Pancreas (tissue), 10 donors: Measurements from ENCODE around the gene TPSD1. TPM values are rescaled to one million over a fixed set of nuclear protein-coding genes. Genes with fewer than 3 reads are reported as not detected.

Experiments
- ATAC-seq, 4 donors: fragments of 200-7000 bp; cut with Tn5 transposase; one replicate each; pipeline versions ENCODE4 v1.8.0 to v1.9.1; 2020; ENCODE audit warnings: mild to moderate bottlenecking in 4 of 4, moderate library complexity in 4 of 4
- DNase-seq, 6 donors: peaks; one replicate each; pipeline ENCODE4 v3.0.0-alpha.2; 2020
- FAIRE-seq: peaks from 2 replicates; lab custom pipeline; 2012; peaks lifted over from hg19 to GRCh38; lab: Jason Lieb, UNC
- H3K27ac ChIP-seq, 4 donors: fragments of 200-600 bp; sonication (generic); 1 replicate in 3 of 4; 2 replicates in 1 of 4; pipeline versions ENCODE4 v1.5.0 to v1.8.0; 2020
- H3K27me3 ChIP-seq, 4 donors: fragments of 200-600 bp; one replicate each; pipeline ENCODE4 v1.8.0; 2021
- H3K36me3 ChIP-seq, 3 donors: fragments of 200-600 bp; sonication (generic) in 1 of 3; one replicate each; pipeline versions ENCODE4 v1.5.0 to v1.8.0; 2020 to 2021
- H3K4me1 ChIP-seq, 3 donors: fragments of 200-600 bp; one replicate each; pipeline ENCODE4 v1.8.0; 2021
- H3K4me3 ChIP-seq, 4 donors: fragments of 200-600 bp; sonication (generic) in 2 of 4; one replicate each; pipeline versions ENCODE4 v1.5.0 to v1.8.0; 2020 to 2021
- H3K9me3 ChIP-seq, 4 donors: fragments of 200-600 bp; one replicate each; pipeline ENCODE4 v1.8.0; 2021
- WGBS, 2 donors: extraction: QIAGEN DNeasy Blood & Tissue Kit; methylation state at CpG; one replicate each; pipeline ENCODE4 v1.1.7; 2013; 5-methylcytosine and 5-hydroxymethylcytosine counted together
- intact Hi-C, 3 donors: fragments of 100-400 bp; cut with DNase I; formaldehyde crosslinking; loops; one replicate each; pipeline versions ENCODE4 v1.11.1 to v1.14.2; 2022
- polyA plus RNA-seq, 2 donors: library from polyadenylated mRNA; stranded (reverse); fragments of 200-250 nt; gene quantifications; one replicate each; pipeline ENCODE4 v1.2.3, GENCODE V29; 2013
- total RNA-seq, 6 donors: library from RNA; stranded (reverse); fragmentation: NEBNext Ultra II Directional in 4 of 6; extraction: Animal tissue kit (Norgen Biotek cat#: 25700) in 4 of 6; gene quantifications; one replicate each; pipeline versions ENCODE4 v1.2.1 to v1.2.4, GENCODE V29; 2021 to 2023
- TF ChIP-seq, protein P1 (sequence below), 4 donors: fragments of 200-600 bp; sonication (generic) in 3 of 4; IDR thresholded peaks; one replicate each; pipeline versions ENCODE4 v1.5.0 to v1.8.0; 2021; ENCODE audit warnings: antibody characterized with exemption in 4 of 4
- donor health status: healthy with polysubstance abuse.
- donor health status: DM: no; HTN: no; CAD: no; lungs with moderate emphysema.
- donor health status: DM: no; HTN: no; CAD: no.
- donor health status: control.
- donor health status: control.
- donor health status: Bipolar disorder and iron deficiency.
- donor health status: DM: yes; HTN: yes; CAD: no.
- donor health status: DM: no; HTN: no; CAD: no.
- donor health status: DM: no; HTN: no; CAD: no.
- donor health status: DM: yes; HTN: yes; CAD: no.

TPSD1 gene
- total and polyA plus RNA-seq, 8 donors = 0.19 to 0.61 (median 0.26) TPM; not detected in 5

DNA sequence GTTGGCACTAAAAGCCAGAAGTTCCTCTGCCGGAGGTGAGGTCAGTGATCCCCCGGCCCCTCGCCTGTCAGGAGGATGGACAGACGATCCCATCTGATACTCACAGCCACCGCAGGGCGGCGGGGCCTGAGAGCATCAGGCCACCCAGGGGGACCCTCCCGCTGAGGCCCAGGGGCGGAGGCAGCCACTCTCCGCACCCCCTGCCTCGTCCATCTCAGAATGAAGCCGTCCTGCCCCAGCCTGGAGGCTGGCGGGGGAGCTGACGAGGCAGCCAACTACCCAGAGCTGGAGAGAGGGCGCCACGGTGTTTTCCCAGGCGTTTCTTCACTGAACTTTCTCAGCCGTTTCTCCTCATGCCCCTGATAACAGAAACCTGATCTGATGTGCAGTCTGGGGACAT is 22.6 kb downstream of the TPSD1 start:
- DNase-seq = peak in 2 of 6 donors; percentile 48 to 53
- 13 to 20% methylated on average over 18 of the region's 18 CpGs for WGBS, 2 donors
- intact Hi-C loops = no loop called here
- Histone ChIP-seq H3K4me1 (no peaks in the 10 kb centered on the region), H3K27me3 (no peaks in the 10 kb centered on the region), H3K9me3 (no peaks in the 10 kb centered on the region), H3K36me3 (no peaks in the 10 kb centered on the region), H3K27ac (no peak overlapping the region), H3K4me3 (no peak overlapping the region)
- ATAC-seq = no peak
- TF ChIP-seq, protein P1, sequence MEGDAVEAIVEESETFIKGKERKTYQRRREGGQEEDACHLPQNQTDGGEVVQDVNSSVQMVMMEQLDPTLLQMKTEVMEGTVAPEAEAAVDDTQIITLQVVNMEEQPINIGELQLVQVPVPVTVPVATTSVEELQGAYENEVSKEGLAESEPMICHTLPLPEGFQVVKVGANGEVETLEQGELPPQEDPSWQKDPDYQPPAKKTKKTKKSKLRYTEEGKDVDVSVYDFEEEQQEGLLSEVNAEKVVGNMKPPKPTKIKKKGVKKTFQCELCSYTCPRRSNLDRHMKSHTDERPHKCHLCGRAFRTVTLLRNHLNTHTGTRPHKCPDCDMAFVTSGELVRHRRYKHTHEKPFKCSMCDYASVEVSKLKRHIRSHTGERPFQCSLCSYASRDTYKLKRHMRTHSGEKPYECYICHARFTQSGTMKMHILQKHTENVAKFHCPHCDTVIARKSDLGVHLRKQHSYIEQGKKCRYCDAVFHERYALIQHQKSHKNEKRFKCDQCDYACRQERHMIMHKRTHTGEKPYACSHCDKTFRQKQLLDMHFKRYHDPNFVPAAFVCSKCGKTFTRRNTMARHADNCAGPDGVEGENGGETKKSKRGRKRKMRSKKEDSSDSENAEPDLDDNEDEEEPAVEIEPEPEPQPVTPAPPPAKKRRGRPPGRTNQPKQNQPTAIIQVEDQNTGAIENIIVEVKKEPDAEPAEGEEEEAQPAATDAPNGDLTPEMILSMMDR (IDR thresholded peaks at IDR 0.05) = no peak
- FAIRE-seq = no peak

- H3K27me3 ChIP-seq = no peaks in the 10 kb centered on the region
- 57 to 74% methylated on average over 29 to 30 of the region's 30 CpGs for WGBS, 2 donors
- ATAC-seq = no peak
Measured at GRCh38 chr16:1279081-1279944, 23.4 kb downstream of the TPSD1 start.

GRCh38 chr16:1279945-1280589 is 24.2 kb downstream of the TPSD1 start:
- no peak overlapping the region for H3K27ac ChIP-seq
- TF ChIP-seq, protein P1 (IDR thresholded peaks at IDR 0.05) = no peak
- no peaks in the 10 kb centered on the region for H3K36me3 ChIP-seq
- ATAC-seq (no peak), DNase-seq (peak in 1 of 6 donors; percentile 65), FAIRE-seq (no peak)
- H3K4me1 ChIP-seq = no peaks in the 10 kb centered on the region
- 59 to 63% methylated on average over 28 to 29 of the region's 29 CpGs for WGBS, 2 donors
- intact Hi-C loops = no loop called here
- H3K4me3 ChIP-seq = no peak overlapping the region
- no peaks in the 10 kb centered on the region for H3K27me3 ChIP-seq
- no peaks in the 10 kb centered on the region for H3K9me3 ChIP-seq

More at GRCh38 chr16:1279081-1279944, 23.4 kb downstream of the TPSD1 start:
- FAIRE-seq (no peak), DNase-seq (peak in 2 of 6 donors; percentile 52 to 55)
- Histone ChIP-seq H3K9me3 (no peaks in the 10 kb centered on the region), H3K4me3 (no peak overlapping the region), H3K27ac (no peak overlapping the region), H3K4me1 (no peaks in the 10 kb centered on the region), H3K36me3 (no peaks in the 10 kb centered on the region)
- intact Hi-C loops = no loop called here
- TF ChIP-seq, protein P1 (IDR thresholded peaks at IDR 0.05) = no peak

GRCh38 chr16:1280783-1281182 is 24.9 kb downstream of the TPSD1 start:
- Histone ChIP-seq H3K27me3 (no peaks in the 10 kb centered on the region), H3K4me3 (no peak overlapping the region), H3K4me1 (no peaks in the 10 kb centered on the region), H3K36me3 (no peaks in the 10 kb centered on the region), H3K9me3 (no peaks in the 10 kb centered on the region), H3K27ac (no peak overlapping the region)
- DNase-seq (no peak), ATAC-seq (no peak), FAIRE-seq (no peak)
- intact Hi-C loops = no loop called here
- 62 to 85% methylated on average over 8 of the region's 8 CpGs for WGBS, 2 donors
- TF ChIP-seq, protein P1 (IDR thresholded peaks at IDR 0.05) = no peak
